ENCODE measurements around the gene ZNF385D. TPM values are rescaled to one million over a fixed set of nuclear protein-coding genes. Genes with fewer than 3 reads are reported as not detected.

The ZNF385D gene
- total RNA-seq, 4 donors from 2014 or later: 0.26 to 53.6 (median 19.2) TPM

DNA sequence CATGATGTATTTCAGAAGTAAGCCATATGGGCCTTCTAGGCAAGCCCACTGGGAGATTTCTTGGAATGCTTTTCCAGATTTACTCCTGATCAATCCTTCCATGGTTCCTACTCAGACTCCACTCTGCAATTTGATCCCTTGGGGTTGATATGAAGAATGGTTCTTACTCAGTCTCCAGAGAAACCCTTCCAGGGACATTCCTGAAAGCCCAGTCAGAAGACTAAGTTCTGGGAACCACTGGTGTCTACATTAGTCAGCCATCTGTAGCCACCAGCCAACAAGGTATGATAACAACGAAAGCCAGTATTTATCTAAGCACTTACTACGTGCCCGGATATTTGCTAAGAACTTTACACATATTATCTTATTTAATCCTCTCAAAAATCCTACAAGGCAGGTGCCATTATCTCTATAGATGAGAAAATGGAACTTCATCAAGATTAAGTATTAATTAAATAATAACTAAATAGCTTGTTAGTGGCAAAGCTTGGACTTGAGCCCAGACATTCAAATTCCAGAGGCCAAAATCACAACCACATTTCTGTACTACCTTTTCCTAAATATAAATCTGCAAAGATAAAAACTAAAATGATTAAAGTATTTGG, 32.7 kb downstream of the ZNF385D start:
- intact Hi-C loops (cut with DNase I; ENCODE audit: low total_unique reads): no loop called here
- DNase-seq: no peak
- no peak overlapping the region for H3K27ac ChIP-seq

DNA sequence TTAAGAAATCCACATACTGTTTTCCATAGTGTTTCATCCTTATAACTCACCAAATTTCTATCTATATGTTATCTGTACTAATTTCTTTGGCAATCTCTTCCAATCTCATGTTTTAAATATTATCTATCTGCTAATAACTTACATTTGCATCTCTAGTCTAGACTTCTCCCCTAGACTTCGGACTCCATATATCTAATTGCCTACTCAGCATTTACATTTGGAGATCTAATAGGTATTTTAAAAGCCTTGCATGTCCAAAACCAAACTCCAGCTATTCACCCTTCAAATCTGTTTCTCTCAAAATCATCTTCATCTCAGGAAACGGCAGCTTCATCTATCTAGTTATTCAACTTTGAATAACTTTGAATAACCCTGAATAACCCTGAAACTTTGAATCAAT, 35.3 kb downstream of the ZNF385D start:
- no peak overlapping the region for H3K4me3 ChIP-seq
- H3K27ac ChIP-seq: no peak overlapping the region
- no peaks in the 10 kb centered on the region for H3K4me1 ChIP-seq
- DNase-seq: no peak
- TF ChIP-seq, protein P1, sequence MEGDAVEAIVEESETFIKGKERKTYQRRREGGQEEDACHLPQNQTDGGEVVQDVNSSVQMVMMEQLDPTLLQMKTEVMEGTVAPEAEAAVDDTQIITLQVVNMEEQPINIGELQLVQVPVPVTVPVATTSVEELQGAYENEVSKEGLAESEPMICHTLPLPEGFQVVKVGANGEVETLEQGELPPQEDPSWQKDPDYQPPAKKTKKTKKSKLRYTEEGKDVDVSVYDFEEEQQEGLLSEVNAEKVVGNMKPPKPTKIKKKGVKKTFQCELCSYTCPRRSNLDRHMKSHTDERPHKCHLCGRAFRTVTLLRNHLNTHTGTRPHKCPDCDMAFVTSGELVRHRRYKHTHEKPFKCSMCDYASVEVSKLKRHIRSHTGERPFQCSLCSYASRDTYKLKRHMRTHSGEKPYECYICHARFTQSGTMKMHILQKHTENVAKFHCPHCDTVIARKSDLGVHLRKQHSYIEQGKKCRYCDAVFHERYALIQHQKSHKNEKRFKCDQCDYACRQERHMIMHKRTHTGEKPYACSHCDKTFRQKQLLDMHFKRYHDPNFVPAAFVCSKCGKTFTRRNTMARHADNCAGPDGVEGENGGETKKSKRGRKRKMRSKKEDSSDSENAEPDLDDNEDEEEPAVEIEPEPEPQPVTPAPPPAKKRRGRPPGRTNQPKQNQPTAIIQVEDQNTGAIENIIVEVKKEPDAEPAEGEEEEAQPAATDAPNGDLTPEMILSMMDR (IDR thresholded peaks at IDR 0.05): no peak
- TF ChIP-seq POLR2A (IDR thresholded peaks at IDR 0.05): no peak
- intact Hi-C loops (cut with DNase I; ENCODE audit: low total_unique reads): no loop called here
- no peaks in the 10 kb centered on the region for H3K27me3 ChIP-seq
- no peaks in the 10 kb centered on the region for H3K9me3 ChIP-seq
- no peaks in the 10 kb centered on the region for H3K36me3 ChIP-seq

More for the DNA sequence above, 32.7 kb downstream of the ZNF385D start:
- no peaks in the 10 kb centered on the region for H3K36me3 ChIP-seq
- H3K4me1 ChIP-seq: no peaks in the 10 kb centered on the region
- no peaks in the 10 kb centered on the region for H3K9me3 ChIP-seq
- TF ChIP-seq POLR2A (IDR thresholded peaks at IDR 0.05): no peak
- TF ChIP-seq, protein P1 (IDR thresholded peaks at IDR 0.05): no peak
- H3K4me3 ChIP-seq: no peak overlapping the region
- no peaks in the 10 kb centered on the region for H3K27me3 ChIP-seq

DNA sequence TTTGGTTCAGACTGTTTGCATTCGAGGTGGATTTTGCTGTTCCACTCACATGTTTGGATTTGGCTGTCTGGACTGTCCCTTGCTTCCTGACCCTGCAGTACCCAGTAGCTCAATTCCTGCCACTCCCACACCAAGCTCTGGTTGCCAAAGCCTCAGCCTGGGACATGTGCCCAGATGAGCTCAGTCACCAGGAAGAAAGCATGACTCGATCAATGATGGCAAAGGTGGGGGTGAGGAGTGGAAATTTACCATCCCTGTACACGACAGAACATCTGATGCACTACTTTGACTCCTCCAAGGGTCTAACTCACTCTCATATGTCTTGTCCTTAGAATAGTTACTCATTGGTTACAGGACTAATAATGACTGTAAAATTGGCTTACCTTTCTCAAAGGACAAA, 45.2 kb downstream of the ZNF385D start:
- TF ChIP-seq POLR2A (IDR thresholded peaks at IDR 0.05): no peak
- TF ChIP-seq, protein P1 (IDR thresholded peaks at IDR 0.05): no peak
- Histone ChIP-seq H3K4me1 (no peaks in the 10 kb centered on the region), H3K27me3 (no peaks in the 10 kb centered on the region), H3K27ac (no peak overlapping the region), H3K36me3 (no peaks in the 10 kb centered on the region), H3K9me3 (no peaks in the 10 kb centered on the region), H3K4me3 (no peak overlapping the region)
- DNase-seq: peak in 1 of 2 donors; percentile 54
- intact Hi-C loops (cut with DNase I; ENCODE audit: low total_unique reads): no loop called here

DNA sequence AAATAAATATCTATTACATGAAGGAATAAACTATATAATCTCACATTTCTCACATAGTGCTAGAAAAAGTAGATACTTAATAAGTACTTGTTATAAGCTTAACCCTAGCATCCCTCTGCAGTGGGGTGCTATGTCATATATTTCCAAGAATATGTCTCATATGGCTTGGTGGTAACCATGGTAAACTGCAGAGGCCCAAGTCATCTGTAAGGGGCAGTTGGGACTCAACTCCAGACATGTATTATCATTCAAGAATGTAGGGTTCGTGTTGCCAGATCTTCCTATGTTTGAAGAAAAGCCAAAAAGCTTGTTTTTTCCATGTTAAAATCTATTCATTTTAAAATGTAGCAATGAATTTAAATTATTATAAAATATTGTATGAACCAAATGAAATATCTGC, 46.2 kb downstream of the ZNF385D start:
- no peak overlapping the region for H3K4me3 ChIP-seq
- H3K27me3 ChIP-seq: no peaks in the 10 kb centered on the region
- no peak overlapping the region for H3K27ac ChIP-seq
- H3K36me3 ChIP-seq: no peaks in the 10 kb centered on the region
- DNase-seq: no peak
- no peaks in the 10 kb centered on the region for H3K9me3 ChIP-seq
- TF ChIP-seq POLR2A (IDR thresholded peaks at IDR 0.05): no peak
- TF ChIP-seq, protein P1 (IDR thresholded peaks at IDR 0.05): no peak
- no peaks in the 10 kb centered on the region for H3K4me1 ChIP-seq
- intact Hi-C loops (cut with DNase I; ENCODE audit: low total_unique reads): no loop called here

DNA sequence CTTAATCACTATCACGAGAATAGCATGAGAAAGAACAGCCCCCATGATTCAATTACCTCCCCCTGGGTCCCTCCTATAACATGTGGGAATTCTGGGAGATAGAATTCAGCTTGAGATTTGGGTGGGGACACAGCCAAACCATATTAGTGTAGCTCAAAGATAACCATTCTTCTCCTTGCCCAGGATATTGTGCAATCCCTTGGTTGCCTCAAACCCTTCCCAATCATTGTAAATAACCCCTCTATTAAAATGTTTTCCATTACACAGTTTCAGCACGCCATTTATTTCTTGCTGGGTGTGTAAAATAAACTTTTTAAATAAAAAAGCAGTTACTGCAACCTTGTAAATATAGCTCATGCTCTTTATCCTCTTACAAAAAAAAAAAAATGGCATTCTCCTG, 47.7 kb downstream of the ZNF385D start:
- H3K4me1 ChIP-seq: no peaks in the 10 kb centered on the region
- TF ChIP-seq POLR2A (IDR thresholded peaks at IDR 0.05): no peak
- TF ChIP-seq, protein P1 (IDR thresholded peaks at IDR 0.05): no peak
- no peaks in the 10 kb centered on the region for H3K9me3 ChIP-seq

More for the DNA sequence above, 47.7 kb downstream of the ZNF385D start:
- Histone ChIP-seq H3K4me3 (no peak overlapping the region), H3K27ac (no peak overlapping the region), H3K27me3 (no peaks in the 10 kb centered on the region), H3K36me3 (no peaks in the 10 kb centered on the region)
- intact Hi-C loops (cut with DNase I; ENCODE audit: low total_unique reads): no loop called here
- no peak for DNase-seq

Measured in uterus (tissue), 4 donors.